Mammary epithelial cell (primary cell): ENCODE results near the gene VSTM4.

Experiments
- EZH2 ChIP-seq: IDR thresholded peaks from 2 replicates; pipeline ENCODE4 v1.6.1; 2012; ENCODE audit warnings: low read length, inconsistent platforms, borderline replicate concordance
- TF ChIP-seq, protein P1 (sequence below), 2 donors: IDR thresholded peaks in 1 of 2; conservative IDR thresholded peaks in 1 of 2; 2 replicates each; pipeline ENCODE4 v1.5.1; 2011 to 2012; ENCODE audit warnings: inconsistent platforms in 2 of 2, low read length in 2 of 2, mild to moderate bottlenecking in 2 of 2, control low read depth in 1 of 2, low read depth in 1 of 2; ENCODE audit not compliant: insufficient read depth in 1 of 2; ENCODE audit errors: extremely low read depth in 1 of 2

DNA sequence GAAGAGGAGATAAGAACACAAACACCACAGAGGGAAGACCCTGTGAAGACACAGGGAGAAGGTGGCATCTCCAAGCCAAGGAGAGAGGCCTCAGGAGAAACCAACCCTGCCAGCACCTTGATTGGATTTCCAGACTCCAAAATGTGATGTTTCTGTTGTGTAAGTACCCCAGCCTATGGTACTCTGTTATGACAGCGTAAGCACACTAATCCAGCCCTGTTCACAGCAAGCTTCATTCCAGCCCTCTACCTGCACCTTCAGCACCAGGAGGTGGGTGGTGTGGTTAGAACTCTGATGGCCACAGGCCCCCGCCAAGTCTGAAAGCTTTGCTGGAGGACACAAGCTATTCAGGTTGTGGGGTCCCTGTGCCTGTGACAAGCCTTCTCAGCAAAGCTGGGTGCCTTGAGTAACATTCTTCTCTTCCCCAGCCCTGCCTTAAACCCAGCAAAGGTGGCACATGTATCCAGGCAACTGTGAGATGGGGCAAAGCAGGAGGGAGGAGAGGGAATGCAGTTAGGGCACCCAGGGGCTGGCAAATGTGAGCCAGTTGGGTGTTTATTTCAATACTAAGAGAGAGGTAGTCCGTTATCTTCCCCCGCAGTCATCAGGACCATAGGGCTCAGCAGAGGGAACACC, 4.5 kb downstream of the VSTM4 start:
- TF ChIP-seq, protein P1, sequence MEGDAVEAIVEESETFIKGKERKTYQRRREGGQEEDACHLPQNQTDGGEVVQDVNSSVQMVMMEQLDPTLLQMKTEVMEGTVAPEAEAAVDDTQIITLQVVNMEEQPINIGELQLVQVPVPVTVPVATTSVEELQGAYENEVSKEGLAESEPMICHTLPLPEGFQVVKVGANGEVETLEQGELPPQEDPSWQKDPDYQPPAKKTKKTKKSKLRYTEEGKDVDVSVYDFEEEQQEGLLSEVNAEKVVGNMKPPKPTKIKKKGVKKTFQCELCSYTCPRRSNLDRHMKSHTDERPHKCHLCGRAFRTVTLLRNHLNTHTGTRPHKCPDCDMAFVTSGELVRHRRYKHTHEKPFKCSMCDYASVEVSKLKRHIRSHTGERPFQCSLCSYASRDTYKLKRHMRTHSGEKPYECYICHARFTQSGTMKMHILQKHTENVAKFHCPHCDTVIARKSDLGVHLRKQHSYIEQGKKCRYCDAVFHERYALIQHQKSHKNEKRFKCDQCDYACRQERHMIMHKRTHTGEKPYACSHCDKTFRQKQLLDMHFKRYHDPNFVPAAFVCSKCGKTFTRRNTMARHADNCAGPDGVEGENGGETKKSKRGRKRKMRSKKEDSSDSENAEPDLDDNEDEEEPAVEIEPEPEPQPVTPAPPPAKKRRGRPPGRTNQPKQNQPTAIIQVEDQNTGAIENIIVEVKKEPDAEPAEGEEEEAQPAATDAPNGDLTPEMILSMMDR (conservative IDR thresholded peaks at IDR 0.05 in 1 of 2, IDR thresholded peaks at IDR 0.05 in 1 of 2; ENCODE audit: extremely low read depth in 1 of 2, insufficient read depth in 1 of 2, low read depth in 1 of 2, low read length in 2 of 2) = no peak
- TF ChIP-seq EZH2 = no peak
